Thyroid gland (tissue), 4 donors: ENCODE measurements around the gene EIF2S1. TPM values are rescaled to one million over a fixed set of nuclear protein-coding genes. Genes with fewer than 3 reads are reported as not detected.

Experiments
- DNase-seq, 2 donors: peaks; one replicate each; pipeline ENCODE4 v3.0.0-alpha.2; 2019
- H3K27ac ChIP-seq, 3 donors: fragments of 200-600 bp; sonication (generic); 1 replicate in 2 of 3; 2 replicates in 1 of 3; pipeline ENCODE4 v1.5.1; 2016 to 2019; ENCODE audit warnings: mild to moderate bottlenecking in 1 of 3, moderate library complexity in 1 of 3
- H3K27me3 ChIP-seq: fragments of 200-600 bp; sonication (generic); one replicate; pipeline ENCODE4 v1.5.1; 2019
- H3K36me3 ChIP-seq, 2 donors: fragments of 200-600 bp; sonication (generic); one replicate each; pipeline ENCODE4 v1.5.1; 2016 to 2019
- H3K4me1 ChIP-seq, 2 donors: fragments of 200-600 bp; sonication (generic); one replicate each; pipeline ENCODE4 v1.5.1; 2017 to 2019
- H3K4me3 ChIP-seq, 3 donors: fragments of 200-600 bp; sonication (generic); replicated peaks in 1 of 3; 1 replicate in 2 of 3; 2 replicates in 1 of 3; pipeline ENCODE4 v1.5.1; 2016; ENCODE audit warnings: mild to moderate bottlenecking in 1 of 3
- H3K9me3 ChIP-seq: fragments of 200-600 bp; sonication (generic); one replicate; pipeline ENCODE4 v1.5.1; 2017
- CTCF ChIP-seq, 6 experiments: fragments of 200-600 bp in 3 of 6; fragments of 450-650 bp in 3 of 6; sonication (generic) in 3 of 6; IDR thresholded peaks; one replicate each; pipeline ENCODE4 v1.5.1; 2016 to 2019; ENCODE audit warnings: antibody characterized with exemption in 6 of 6, mild to moderate bottlenecking in 2 of 6, inconsistent platforms in 1 of 6, moderate library complexity in 1 of 6
- POLR2A ChIP-seq, 2 donors: fragments of 450-650 bp; IDR thresholded peaks; one replicate each; pipeline ENCODE4 v1.6.1; 2017; ENCODE audit warnings: antibody characterized with exemption in 2 of 2, mild to moderate bottlenecking in 2 of 2, moderate library complexity in 1 of 2
- WGBS, 2 donors: methylation state at CpG; one replicate each; pipeline ENCODE4 v1.1.5; 2017; 5-methylcytosine and 5-hydroxymethylcytosine counted together
- intact Hi-C: fragments of 100-400 bp; cut with DNase I; formaldehyde crosslinking; loops from one replicate; pipeline ENCODE4 v1.15.1; 2023
- total RNA-seq, 4 donors: library from RNA; depleted of rRNA; stranded (reverse); fragments of >200 nt; gene quantifications; one replicate each; pipeline ENCODE4 v1.2.3, GENCODE V29; 2016

Gene EIF2S1
- total RNA-seq, 4 donors from 2014 or later: 53.3 to 98.5 (median 69.6) TPM

GRCh38 chr14:67358924-67359774, 979 bp upstream of the EIF2S1 start:
- intact Hi-C loops: no loop called here
- H3K4me1 ChIP-seq: peaks cover 41 to 59% of the 10 kb centered on the region in 2 donors

GRCh38 chr14:67360470-67361206, 510 bp downstream of the EIF2S1 start:
- Histone ChIP-seq H3K9me3 (no peaks in the 10 kb centered on the region), H3K4me3 (peak overlapping the region; percentile 41 to 77 (median 62)), H3K4me1 (peaks cover 41 to 56% of the 10 kb centered on the region in 2 donors), H3K36me3 (peaks cover 6 to 7% of the 10 kb centered on the region in 2 donors), H3K27me3 (no peaks in the 10 kb centered on the region), H3K27ac (peak overlapping the region; percentile 74 to 96 (median 94))
- intact Hi-C loops: no loop called here
- 2 to 3% methylated on average over 23 to 32 of the region's 34 CpGs for WGBS, 2 donors
- TF ChIP-seq CTCF (IDR thresholded peaks at IDR 0.05) (no peak), POLR2A (IDR thresholded peaks at IDR 0.05) (no peak)
- no peak for DNase-seq

More at GRCh38 chr14:67358924-67359774, 979 bp upstream of the EIF2S1 start:
- TF ChIP-seq CTCF (IDR thresholded peaks at IDR 0.05) (no peak), POLR2A (IDR thresholded peaks at IDR 0.05) (peak; percentile 10 to 74)
- Histone ChIP-seq H3K9me3 (no peaks in the 10 kb centered on the region), H3K4me3 (peak overlapping the region; percentile 51 to 90 (median 72)), H3K36me3 (no peaks in the 10 kb centered on the region), H3K27ac (peak overlapping the region; percentile 72 to 96 (median 77)), H3K27me3 (no peaks in the 10 kb centered on the region)
- peak in 1 of 2 donors; percentile 5 for DNase-seq
- WGBS, 2 donors: 1 to 3% methylated on average over 38 of the region's 38 CpGs

GRCh38 chr14:67365476-67365875, 5.3 kb downstream of the EIF2S1 start:
- Histone ChIP-seq H3K27ac (no peak overlapping the region), H3K9me3 (no peaks in the 10 kb centered on the region), H3K27me3 (no peaks in the 10 kb centered on the region), H3K4me3 (no peak overlapping the region), H3K36me3 (peaks cover 30 to 39% of the 10 kb centered on the region in 2 donors), H3K4me1 (peaks cover 25 to 36% of the 10 kb centered on the region in 2 donors)
- WGBS, 2 donors: 93% methylated on average over 4 of the region's 4 CpGs
- DNase-seq: no peak
- TF ChIP-seq POLR2A (IDR thresholded peaks at IDR 0.05): no peak
- TF ChIP-seq CTCF (IDR thresholded peaks at IDR 0.05): no peak
- intact Hi-C loops: no loop called here

GRCh38 chr14:67370830-67371229, 10.7 kb downstream of the EIF2S1 start:
- TF ChIP-seq CTCF (IDR thresholded peaks at IDR 0.05) (no peak), POLR2A (IDR thresholded peaks at IDR 0.05) (no peak)
- H3K27ac ChIP-seq: no peak overlapping the region
- DNase-seq: no peak
- intact Hi-C loops: no loop called here
- H3K27me3 ChIP-seq: no peaks in the 10 kb centered on the region
- H3K9me3 ChIP-seq: no peaks in the 10 kb centered on the region
- WGBS, 2 donors: 94 to 95% methylated on average over 5 of the region's 5 CpGs
- peaks cover 26 to 41% of the 10 kb centered on the region in 2 donors for H3K36me3 ChIP-seq
- H3K4me1 ChIP-seq: peaks cover 6 to 12% of the 10 kb centered on the region in 2 donors
- no peak overlapping the region for H3K4me3 ChIP-seq
